OCI-LY1 (cell line): Measurements from ENCODE around the gene HOXA2.

Experiments
- CTCF ChIP-seq: fragments of 200-600 bp; sonication (generic), shearing (Covaris generic); IDR thresholded peaks from 2 replicates; pipeline ENCODE4 v1.5.1; 2017; ENCODE audit warnings: mild to moderate bottlenecking, antibody characterized with exemption, low read length, moderate library complexity, mixed read lengths
- EZH2 ChIP-seq: fragments of 200-600 bp; sonication (generic), shearing (Covaris generic); IDR thresholded peaks from 2 replicates; pipeline ENCODE4 v1.8.0; 2017; ENCODE audit warnings: borderline replicate concordance, mixed run types, mild to moderate bottlenecking, antibody characterized with exemption, low read length, moderate library complexity, mixed read lengths

DNA sequence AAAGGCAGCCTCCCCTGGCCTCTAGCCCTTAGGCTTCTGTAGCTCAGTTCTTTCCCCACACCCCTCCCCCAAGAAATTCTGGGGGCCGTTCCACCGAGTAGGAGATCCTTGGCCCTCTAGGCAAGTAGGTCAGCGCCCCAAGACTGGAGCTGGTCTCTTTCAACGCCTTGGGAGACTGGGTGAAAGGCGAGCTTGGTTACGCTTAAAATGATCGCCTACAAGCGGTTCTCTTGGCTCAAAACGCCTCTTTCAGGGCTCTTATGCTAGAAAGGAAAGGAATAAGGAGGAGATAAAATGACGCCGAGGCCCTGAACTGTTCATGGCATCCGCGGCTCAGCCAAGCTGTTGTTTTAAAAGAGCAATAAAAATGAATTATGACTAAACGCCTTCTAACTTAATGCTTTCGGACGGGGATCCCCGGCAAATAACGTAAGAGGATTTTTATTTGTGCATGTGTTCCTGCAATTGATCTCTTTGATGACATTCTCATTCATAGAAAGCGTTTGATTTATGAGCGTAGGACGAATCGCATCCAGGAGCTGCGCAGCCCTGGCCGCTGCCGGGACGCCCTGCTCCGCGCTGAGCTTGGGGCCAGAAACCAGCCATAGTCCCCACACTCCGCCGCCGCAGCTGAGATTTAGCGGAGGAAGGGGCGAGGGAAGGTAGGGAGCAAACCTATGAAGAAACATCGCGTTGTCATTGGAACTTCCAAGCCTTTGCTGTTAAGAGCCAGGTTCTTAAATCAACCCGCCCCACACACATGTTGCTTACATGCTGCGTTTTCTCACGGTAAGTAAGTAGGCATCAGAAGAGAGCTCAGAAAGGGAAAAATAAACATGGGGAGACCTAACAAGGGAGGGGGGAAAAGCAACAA is 3.7 kb downstream of the HOXA2 start:
- TF ChIP-seq CTCF (no peak), EZH2 (no peak)
